PC-9 (cell line): ENCODE data around the gene ZNF722.

Experiments used
- EZH2 ChIP-seq: fragments of 200-600 bp; sonication (generic); IDR thresholded peaks from 2 replicates; pipeline ENCODE4 v1.8.0; 2017; ENCODE audit warnings: antibody characterized with exemption, low read depth
- TF ChIP-seq, protein P1 (sequence below): fragments of 200-600 bp; sonication (generic); conservative IDR thresholded peaks from 2 replicates; pipeline ENCODE4 v1.6.1; 2017; ENCODE audit warnings: mixed run types, antibody characterized with exemption, mild to moderate bottlenecking, moderate library complexity

DNA sequence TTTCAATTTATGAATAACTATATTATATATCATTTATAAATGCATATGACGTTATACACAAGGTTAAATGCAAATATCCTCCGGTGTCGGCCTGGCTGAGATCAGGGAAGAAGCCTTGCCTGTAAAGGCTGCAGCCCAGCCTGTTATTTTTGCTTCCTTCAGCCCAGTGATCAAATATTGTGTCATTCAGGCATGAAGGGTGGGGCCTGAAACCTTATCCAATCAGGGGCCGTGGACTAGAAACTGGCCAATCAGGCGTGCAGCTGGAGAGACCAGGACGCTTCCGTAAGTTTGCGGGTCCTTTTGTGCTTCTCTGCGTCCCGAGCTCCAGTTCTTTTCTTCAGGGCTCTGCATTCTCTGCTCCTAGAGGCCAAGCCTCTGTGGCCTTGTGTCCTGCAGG lies at the start of gene ZNF722:
- TF ChIP-seq, protein P1, sequence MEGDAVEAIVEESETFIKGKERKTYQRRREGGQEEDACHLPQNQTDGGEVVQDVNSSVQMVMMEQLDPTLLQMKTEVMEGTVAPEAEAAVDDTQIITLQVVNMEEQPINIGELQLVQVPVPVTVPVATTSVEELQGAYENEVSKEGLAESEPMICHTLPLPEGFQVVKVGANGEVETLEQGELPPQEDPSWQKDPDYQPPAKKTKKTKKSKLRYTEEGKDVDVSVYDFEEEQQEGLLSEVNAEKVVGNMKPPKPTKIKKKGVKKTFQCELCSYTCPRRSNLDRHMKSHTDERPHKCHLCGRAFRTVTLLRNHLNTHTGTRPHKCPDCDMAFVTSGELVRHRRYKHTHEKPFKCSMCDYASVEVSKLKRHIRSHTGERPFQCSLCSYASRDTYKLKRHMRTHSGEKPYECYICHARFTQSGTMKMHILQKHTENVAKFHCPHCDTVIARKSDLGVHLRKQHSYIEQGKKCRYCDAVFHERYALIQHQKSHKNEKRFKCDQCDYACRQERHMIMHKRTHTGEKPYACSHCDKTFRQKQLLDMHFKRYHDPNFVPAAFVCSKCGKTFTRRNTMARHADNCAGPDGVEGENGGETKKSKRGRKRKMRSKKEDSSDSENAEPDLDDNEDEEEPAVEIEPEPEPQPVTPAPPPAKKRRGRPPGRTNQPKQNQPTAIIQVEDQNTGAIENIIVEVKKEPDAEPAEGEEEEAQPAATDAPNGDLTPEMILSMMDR: no peak
- no peak for TF ChIP-seq EZH2
